GM18867 (cell line): Measurements from ENCODE around the gene ARHGAP1.
"Not testable (repeated sequence)": the region's sequence is repeated elsewhere in the genome, so short reads cannot be mapped to it uniquely, and the experiment has no call there.

Source experiments
- ATAC-seq: cut with Tn5 transposase; IDR thresholded peaks from one replicate; pipeline ENCODE4 v1.9.1; 2021; ENCODE audit warnings: mild to moderate bottlenecking, moderate library complexity; ENCODE audit not compliant: unreplicated experiment

Gene ARHGAP1

DNA sequence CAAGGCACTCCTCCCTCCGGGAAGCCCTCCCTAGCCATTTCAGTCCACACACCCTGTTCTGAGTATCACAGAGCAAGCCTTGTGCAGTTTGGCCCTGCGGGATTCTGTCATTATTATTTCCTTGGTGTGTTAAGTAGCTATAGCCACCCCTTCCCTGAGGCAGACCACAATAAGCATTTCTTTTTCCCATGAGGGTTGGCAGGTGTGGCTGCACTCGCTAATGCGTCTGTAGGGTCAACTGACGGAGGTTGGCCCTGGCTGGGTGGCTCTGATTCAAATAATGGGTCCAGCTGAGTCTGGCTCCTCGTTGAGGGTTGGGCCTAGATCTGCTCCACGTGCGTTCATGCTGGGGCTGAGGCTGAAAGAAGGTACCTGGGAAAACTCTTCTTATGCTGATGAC, 23.7 kb upstream of the ARHGAP1 start:
- no peak for ATAC-seq

DNA sequence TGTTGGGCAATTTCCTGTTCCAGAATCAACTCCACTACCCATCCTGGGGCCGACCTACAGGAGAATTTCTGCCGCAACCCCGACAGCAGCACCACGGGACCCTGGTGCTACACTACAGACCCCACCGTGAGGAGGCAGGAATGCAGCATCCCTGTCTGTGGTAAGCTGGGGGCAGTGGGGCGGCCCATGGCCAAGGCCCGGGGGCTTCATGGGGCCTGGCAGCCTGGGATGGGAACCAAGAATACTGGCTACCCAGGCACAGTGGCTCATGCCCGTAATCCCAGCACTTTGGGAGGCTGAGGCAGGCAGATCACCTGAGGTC, 22.9 kb upstream of the ARHGAP1 start:
- ATAC-seq: no peak

DNA sequence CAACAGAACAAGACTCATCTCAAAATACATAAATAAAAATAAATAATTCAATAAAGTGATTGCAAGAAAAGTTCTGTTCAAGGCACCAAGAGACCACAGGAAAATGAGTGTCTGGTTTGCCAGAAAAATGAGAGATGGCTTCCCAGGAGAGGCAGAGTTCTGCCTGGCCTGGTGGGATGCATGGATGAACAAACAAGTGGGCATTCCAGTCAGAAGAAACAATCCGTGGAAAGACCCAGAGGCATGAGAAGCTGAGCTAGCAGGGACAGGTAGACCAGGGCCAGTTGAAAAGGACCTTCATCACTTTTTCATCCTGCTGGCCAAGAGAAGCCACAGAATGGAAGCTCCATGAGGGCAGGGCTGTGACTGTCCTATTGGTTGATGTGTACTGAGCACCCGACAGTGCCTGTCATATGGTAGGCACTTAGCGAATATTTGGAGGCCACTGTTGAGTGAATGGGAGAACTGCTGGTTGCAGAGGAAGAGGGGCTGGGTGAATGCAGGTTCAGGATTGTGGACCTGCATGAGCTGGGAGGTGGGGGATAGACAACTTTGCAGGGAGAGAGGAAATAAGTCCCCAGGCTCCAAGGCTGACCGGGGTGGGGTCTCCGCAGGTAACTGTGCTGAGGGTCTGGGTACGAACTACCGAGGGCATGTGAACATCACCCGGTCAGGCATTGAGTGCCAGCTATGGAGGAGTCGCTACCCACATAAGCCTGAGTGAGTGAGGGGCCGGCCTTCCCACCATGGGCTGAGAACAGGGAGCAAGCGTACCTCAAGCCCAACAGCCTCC, 22.3 kb upstream of the ARHGAP1 start:
- no peak for ATAC-seq

DNA sequence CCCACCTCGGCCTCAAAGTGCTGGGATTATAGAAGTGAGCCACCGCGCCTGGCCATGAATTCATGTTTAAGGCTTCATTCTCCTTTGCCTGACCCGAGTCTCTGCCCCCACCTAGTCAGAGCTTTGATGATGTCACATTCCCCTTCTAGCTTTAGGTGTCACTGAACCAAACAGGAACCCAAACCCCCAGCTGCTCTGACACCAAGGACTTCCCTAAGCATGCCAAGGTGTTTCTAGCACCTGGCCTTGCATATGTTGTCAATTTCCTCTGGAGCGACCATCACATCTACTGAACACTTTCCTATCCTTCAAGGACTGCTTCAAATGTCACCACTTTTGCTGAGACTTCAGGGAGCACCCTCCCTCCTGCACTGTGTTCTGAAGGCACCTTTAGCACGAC, 20.9 kb upstream of the ARHGAP1 start:
- ATAC-seq: no peak

DNA sequence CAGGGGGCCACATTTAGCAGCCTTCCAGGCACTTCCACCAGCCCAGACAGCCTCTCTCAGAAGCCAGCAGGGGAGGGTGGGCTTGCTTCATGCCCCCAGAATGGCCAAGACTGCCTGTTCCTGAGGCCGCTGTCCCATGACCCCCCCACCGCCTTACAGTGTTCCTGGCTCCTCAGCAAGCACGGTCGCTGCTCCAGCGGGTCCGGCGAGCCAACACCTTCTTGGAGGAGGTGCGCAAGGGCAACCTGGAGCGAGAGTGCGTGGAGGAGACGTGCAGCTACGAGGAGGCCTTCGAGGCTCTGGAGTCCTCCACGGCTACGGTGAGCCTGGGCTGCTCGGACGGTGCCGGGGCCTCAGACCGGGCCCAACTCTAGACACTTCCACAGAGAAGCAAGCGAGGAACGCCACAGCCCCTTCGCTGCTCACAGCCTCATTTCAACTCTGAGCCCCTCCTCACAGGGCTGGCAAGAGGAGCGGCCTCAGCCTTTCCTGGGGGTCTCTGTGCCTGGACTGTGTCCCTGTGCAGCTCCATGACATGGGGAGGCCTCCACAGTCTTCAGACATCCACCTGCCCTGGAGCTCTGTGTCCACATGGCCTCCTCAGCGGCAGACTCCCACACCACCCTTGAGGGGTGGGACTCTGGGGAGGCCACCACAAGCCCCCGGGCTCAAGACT, 19.3 kb upstream of the ARHGAP1 start:
- ATAC-seq: no peak

DNA sequence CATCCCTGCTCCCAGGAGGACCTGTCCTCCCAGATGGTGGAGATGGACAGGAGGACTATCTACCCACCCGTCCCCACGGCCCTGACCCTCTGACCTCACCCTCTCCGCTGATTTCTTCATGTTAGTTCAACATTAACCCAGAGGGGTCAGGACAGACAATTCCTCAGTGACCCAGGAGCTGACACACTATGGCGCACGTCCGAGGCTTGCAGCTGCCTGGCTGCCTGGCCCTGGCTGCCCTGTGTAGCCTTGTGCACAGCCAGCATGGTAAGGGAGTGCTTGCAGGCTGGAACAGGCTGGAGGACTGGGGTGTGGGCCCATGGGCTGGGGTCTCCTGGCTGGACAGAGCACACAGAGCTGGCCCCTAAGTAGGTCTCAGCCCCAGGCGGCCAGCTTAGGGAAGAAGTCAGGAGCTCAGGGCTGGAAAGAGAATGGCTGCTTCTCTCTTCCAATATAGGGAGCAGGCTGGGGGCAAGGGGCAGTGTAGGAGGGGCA, 18.7 kb upstream of the ARHGAP1 start, which contains the start of gene F2:
Gene F2, plus strand, starts transcription at position 166 of the 495 bp plus-strand sequence. Its CDS starts 23 bp downstream, at position 189.
- no peak for ATAC-seq

DNA sequence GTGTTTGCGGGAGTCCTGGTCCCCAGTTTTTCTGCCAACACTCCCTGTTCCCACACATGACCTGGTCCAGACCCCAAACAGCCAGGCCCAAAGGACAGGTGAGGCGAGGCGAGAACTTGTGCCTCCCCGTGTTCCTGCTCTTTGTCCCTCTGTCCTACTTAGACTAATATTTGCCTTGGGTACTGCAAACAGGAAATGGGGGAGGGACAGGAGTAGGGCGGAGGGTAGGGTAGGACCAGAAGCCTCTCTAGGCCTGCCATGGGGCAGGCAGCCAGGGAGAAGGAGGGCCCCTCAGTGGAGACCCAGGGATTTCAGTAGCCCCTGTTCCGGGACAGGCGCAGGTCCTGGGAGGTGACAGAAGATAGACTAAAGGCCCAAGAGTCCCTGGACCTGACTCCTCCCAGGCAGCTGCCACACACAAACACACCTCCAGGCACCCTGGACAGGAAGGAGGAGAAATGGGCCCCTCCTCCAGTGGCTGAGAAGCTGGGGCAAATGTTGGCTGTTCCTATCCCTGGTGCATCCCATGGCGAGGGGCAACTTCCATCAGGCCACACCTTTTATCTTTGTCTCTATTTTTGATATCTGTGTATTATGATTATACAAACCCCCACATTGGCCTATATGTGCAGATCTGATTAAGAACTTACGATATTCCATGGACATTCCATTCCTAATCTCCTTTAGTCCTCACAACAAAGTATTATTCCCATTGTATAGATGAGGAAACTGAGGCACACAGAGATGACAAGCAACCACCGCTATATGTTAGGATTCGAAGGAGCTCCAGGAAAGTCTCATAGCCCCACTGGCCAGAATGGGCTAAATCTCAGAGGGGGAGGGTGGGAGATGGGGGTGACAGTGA, 18.0 kb upstream of the ARHGAP1 start:
- no peak for ATAC-seq

DNA sequence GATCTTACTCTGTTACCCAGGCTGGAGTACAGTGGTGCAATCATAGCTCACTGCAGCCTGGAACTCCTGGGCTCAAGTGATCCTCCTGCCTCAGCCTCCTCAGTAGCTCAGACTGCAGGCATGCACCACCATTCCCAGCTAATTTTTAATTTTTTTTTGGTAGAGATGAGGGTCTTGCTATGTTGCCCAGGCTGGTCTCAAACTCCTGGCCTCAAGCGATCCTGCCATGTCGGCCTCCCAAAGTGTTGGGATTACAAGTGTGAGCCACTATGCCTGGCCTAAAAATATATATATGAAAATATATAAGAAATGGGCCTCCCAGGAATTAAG, 17.4 kb upstream of the ARHGAP1 start:
- ATAC-seq: not testable (repeated sequence)

DNA sequence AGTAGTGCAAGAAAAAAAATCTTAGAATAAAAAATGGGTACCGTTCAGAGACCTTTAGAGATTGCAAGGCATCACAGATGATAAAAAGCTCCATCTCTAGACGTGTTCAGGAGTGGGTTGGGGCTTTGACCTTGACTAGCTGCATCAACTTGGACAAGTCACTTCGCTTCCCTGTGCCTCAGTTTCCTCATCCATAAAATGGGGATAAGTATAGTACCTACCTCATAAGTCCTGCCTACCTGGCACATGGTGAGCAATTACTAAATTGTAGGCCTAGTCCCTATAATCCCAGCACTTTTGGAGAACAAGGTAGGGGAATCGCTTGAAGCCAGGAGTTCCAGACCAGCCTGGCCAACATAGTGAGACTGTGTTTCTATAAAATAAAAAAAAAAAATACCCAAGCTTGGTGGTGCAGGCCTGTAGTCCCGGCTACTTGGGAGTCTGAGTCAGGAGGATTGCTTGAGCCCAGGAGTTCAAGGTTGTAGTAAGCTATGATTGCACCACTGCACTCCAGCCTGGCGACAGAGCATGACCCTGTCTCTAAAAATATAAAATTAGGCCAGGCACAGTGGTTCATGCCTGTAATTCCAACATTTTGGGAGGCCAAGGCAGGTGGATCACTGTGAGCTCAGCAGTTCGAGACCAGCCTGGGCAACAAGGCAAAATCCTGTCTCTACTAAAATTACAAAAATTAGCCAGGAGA, 12.6 kb upstream of the ARHGAP1 start:
- ATAC-seq: no peak

DNA sequence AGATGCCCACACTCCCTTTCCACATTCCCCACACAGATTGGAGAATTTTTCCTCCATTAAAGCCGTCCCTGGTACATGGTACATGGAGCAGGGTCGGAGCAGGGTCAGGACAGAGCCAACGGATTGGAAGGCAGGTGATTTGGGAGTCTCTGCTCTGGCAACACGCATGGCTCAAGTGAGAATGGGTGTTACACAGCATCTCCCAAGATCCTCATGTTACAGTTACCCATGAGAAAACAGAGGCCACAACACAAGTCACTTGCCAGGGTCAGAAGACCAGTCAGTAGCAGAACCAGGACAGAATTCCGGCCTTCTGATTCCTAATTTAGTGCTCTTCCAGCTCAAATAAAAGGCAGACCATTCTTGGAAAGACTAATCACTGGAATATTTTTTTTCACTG, 10.9 kb upstream of the ARHGAP1 start:
- no peak for ATAC-seq

DNA sequence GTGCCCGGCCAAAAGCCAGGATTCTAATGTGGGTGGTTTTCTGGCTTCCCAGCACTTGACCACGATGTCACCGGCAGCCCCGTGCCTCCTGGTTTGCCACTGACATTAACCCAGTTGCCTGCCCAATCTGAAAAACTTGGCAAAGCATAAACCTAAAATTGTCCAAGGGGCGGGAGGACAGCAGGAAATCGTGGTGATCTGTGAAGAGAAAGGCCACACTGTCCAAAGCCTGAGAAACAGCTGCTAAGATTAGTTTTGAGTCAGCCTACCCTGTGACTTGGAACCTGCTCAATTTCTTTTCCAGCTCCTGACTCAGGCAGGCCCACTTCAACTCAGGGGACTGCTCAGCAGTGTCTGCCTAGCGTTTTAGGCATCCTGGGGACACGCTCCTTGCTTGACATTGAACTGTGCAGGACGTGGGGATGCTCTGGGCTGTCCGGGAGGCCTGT, 10.4 kb upstream of the ARHGAP1 start:
- ATAC-seq: no peak

DNA sequence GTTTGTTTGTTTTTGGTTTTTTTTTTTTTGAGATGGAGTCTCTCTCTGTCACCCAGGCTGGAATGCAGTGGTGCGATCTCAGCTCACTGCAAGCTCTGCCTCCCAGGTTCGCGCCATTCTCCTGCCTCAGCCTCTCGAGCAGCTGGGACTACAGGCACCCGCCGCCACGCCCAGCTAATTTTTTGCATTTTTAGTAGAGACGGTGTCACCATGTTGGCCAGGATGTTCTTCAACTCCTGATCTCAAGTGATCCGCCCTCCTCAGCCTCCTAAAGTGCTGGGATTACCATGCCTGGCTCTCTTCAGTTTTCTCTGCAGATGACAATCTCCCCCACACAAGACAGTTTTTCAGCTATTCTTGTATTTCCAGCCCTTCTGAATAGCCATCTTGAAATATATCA, 8.9 kb upstream of the ARHGAP1 start:
- not testable (repeated sequence) for ATAC-seq

DNA sequence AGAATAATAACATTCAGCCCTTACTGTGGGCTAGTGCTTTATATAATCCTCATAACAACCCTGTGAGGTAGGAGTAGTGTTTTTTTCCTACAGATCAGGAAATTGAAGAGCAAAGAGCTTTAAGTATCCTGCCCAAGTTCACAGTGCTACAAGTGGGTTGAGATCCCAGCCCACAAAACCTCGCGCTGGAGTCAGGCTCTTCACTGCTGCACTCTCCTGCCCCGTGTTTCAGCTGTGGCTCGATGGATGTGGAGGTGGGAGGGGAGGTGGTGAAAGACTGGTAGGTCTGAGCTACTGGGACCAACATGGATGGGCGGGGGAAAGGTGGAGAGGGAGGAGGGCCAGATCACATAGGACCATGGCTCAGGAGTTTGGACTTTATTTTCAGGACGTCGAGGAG, 6.5 kb upstream of the ARHGAP1 start:
- no peak for ATAC-seq

DNA sequence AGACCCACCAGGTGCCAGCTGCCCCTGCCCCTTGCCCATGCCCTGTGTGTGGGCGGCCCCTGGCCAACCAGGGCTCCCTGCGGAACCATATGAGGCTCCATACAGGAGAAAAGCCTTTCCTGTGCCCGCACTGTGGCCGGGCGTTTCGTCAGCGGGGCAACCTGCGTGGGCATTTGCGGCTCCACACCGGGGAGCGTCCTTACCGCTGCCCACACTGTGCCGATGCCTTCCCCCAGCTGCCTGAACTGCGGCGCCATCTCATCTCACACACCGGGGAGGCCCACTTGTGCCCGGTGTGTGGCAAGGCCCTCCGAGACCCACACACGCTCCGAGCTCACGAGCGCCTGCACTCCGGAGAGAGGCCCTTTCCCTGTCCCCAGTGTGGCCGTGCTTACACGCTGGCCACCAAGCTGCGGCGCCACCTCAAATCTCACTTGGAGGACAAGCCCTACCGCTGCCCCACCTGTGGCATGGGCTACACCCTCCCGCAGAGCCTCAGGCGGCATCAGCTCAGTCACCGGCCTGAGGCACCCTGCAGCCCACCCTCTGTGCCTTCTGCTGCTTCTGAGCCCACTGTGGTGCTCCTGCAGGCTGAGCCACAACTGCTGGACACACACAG, 4.8 kb upstream of the ARHGAP1 start:
- no peak for ATAC-seq

DNA sequence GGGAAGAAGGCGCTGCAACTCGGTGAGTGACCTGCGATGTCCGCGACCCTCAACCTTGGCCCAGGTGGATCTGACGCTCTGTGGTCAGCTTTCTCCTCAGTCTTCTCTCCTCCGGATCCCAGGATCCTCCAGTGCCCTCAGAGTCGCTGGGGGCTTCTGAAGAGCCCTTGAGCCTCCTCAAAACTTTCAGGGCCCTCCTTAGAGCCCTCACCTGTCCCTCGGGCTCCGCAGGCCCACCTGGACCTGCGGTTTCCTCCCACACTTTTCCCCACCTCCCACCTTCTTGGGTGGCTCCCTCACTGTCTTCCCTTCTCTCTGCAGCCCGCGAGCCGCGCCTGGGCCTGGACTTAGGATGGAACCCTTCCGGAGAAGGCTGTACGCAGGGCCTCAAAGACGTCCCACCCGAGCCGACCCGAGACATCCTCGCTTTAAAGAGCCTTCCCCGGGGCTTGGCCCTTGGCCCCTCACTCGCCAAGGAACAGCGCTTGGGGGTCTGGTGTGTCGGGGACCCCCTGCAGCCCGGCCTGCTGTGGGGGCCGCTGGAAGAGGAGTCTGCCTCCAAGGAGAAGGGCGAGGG, 747 bp upstream of the ARHGAP1 start:
- ATAC-seq: no peak

DNA sequence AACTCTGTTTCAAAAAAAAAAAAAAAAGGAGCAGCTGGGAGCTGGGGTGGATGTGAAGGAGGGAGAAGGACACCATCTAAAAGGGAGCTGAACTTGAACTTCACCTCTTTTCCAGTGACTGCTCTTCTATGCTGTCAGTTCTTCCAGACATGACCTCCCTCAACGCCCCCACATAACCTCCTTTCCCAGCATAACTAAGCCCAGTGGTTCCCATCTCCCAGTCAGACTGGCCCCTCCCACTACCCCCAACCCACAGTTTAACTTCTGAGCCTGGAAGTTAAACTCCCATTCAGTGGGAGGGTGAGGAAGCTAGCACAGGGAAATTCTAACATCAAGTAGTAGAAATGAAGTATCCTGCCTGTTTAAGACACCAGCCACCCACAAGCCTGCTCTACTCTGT, 1.8 kb downstream of the ARHGAP1 start:
- no peak for ATAC-seq

DNA sequence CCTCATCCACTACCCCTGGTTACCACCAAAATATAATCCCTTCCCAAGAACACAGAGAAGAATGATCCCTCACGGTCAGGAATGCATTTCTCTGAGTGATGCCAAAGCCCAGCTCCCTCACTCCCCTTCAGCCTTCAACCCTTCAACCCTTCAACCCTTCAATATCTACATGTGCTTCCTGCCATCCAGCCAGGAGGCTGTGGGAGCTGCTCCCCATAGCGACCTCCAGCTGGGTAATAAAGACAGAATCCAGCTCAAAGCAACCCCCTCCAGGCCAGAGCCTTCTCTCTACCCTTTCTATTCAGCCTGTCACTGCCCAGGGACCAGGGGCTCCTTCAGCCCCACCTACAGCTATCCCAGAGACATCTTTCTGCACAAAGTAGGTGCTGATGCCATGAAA, 2.7 kb downstream of the ARHGAP1 start:
- ATAC-seq: no peak

DNA sequence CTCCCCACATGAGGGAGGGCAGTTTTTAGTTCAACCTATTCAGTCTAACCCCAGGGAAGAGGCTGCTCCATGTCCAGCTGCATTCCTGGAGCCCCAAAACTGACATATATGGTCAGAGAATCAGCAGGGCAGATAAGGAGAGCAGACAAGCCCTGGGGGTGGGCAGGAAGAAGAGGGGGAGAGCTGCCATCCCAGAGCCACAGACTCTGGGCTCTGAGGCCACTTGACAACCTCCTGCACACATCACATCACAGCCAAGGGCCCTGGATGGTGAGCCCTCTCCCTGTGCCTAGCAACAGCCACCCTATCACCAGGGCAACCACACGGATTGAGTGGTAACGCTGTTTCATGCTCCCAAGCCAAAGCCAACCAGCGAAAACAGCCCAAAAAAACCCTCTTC, 3.1 kb downstream of the ARHGAP1 start:
- no peak for ATAC-seq

DNA sequence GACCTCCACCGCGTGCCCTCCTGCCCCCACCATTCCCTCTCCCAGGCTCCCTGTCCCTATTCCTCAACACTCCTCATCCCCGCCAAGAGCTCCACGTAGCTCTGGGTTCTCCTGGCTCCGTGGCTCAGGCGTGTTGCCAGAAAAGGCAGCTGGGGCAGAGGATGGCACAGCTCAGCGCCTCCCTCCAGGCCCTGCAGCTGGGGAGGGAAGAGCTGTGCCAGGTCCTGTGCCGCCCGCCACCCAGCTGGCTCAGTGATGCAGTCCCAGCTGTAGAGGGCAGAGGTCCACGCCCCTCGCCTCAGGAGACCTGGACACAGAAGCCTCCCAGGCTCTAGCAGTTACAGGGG, 4.2 kb downstream of the ARHGAP1 start:
- no peak for ATAC-seq
